Liver (tissue), 9 donors: ENCODE data around the gene XYLT2. TPM values are rescaled to one million over a fixed set of nuclear protein-coding genes. Genes with fewer than 3 reads are reported as not detected.

Experiments used
- DNase-seq: peaks from one replicate; pipeline ENCODE4 v3.0.0-alpha.2; 2017; ENCODE audit warnings: low spot score
- H3K27ac ChIP-seq, 2 donors: one replicate each; pipeline ENCODE4 v1.7.0; 2013; ENCODE audit warnings: inconsistent platforms in 2 of 2, low read length in 2 of 2, control low read depth in 1 of 2, low read depth in 1 of 2, mild to moderate bottlenecking in 1 of 2
- H3K27me3 ChIP-seq, 4 donors: one replicate each; pipeline versions ENCODE4 v1.6.1 to v1.7.0; 2013; ENCODE audit warnings: low read length in 3 of 4, inconsistent platforms in 1 of 4, mild to moderate bottlenecking in 1 of 4, moderate library complexity in 1 of 4; ENCODE audit not compliant: control insufficient read depth in 4 of 4, insufficient read depth in 4 of 4
- H3K36me3 ChIP-seq, 4 donors: one replicate each; pipeline versions ENCODE4 v1.6.1 to v1.7.0; 2013; ENCODE audit warnings: low read length in 3 of 4, mild to moderate bottlenecking in 3 of 4, low read depth in 1 of 4, moderate library complexity in 1 of 4; ENCODE audit not compliant: control insufficient read depth in 4 of 4, insufficient read depth in 3 of 4
- H3K4me1 ChIP-seq, 4 donors: one replicate each; pipeline versions ENCODE4 v1.6.1 to v1.7.0; 2013; ENCODE audit warnings: low read length in 3 of 4, mild to moderate bottlenecking in 3 of 4, moderate library complexity in 1 of 4; ENCODE audit not compliant: control insufficient read depth in 4 of 4, insufficient read depth in 4 of 4
- H3K4me3 ChIP-seq, 3 donors: one replicate each; pipeline versions ENCODE4 v1.6.1 to v1.7.0; 2013; ENCODE audit warnings: low read length in 3 of 3, control low read depth in 1 of 3, low read depth in 1 of 3, mild to moderate bottlenecking in 1 of 3
- H3K9ac ChIP-seq, 2 donors: one replicate each; pipeline ENCODE4 v1.7.0; 2013; ENCODE audit warnings: low read length in 2 of 2, mild to moderate bottlenecking in 2 of 2, moderate library complexity in 2 of 2, control low read depth in 1 of 2, low read depth in 1 of 2
- H3K9me3 ChIP-seq, 4 donors: one replicate each; pipeline versions ENCODE4 v1.6.1 to v1.7.0; 2013; ENCODE audit warnings: low read length in 3 of 4; ENCODE audit not compliant: control insufficient read depth in 4 of 4
- CTCF ChIP-seq: fragments of 150-350 bp; IDR thresholded peaks from 2 replicates; pipeline ENCODE4 v1.5.1; 2017; ENCODE audit warnings: improper control_type of control experiment, low read depth, low read length; ENCODE audit not compliant: missing input control
- FOXA2 ChIP-seq: IDR thresholded peaks from 2 replicates; pipeline ENCODE4 v1.6.1; 2016; ENCODE audit warnings: antibody characterized with exemption
- HNF4A ChIP-seq, 2 donors: conservative IDR thresholded peaks; 2 replicates each; pipeline ENCODE4 v1.6.1; 2016; ENCODE audit warnings: antibody characterized with exemption in 2 of 2, mild to moderate bottlenecking in 2 of 2
- HNF4G ChIP-seq: IDR thresholded peaks from 2 replicates; pipeline ENCODE4 v1.6.1; 2016; ENCODE audit warnings: antibody characterized with exemption
- JUND ChIP-seq, 2 donors: IDR thresholded peaks; 2 replicates each; pipeline ENCODE4 v1.6.1; 2016; ENCODE audit warnings: antibody characterized with exemption in 2 of 2
- MAX ChIP-seq: IDR thresholded peaks from 2 replicates; pipeline ENCODE4 v1.6.1; 2016; ENCODE audit warnings: antibody characterized with exemption
- NR2F2 ChIP-seq: IDR thresholded peaks from 2 replicates; pipeline ENCODE4 v1.6.1; 2016; ENCODE audit warnings: antibody characterized with exemption
- RAD21 ChIP-seq, 2 donors: IDR thresholded peaks; 2 replicates each; pipeline ENCODE4 v1.6.1; 2016; ENCODE audit warnings: antibody characterized with exemption in 2 of 2, mild to moderate bottlenecking in 2 of 2
- REST ChIP-seq: IDR thresholded peaks from 2 replicates; pipeline ENCODE4 v1.6.1; 2016; ENCODE audit warnings: antibody characterized with exemption, mild to moderate bottlenecking
- RXRA ChIP-seq, 2 donors: IDR thresholded peaks; 2 replicates each; pipeline ENCODE4 v1.6.1; 2017 to 2018; ENCODE audit warnings: antibody characterized with exemption in 2 of 2, mild to moderate bottlenecking in 1 of 2
- YY1 ChIP-seq: IDR thresholded peaks from 2 replicates; pipeline ENCODE4 v1.6.1; 2016; ENCODE audit warnings: antibody characterized with exemption, mild to moderate bottlenecking
- WGBS: extraction: QIAGEN DNeasy Blood & Tissue Kit; methylation state at CpG from one replicate; pipeline ENCODE4 v1.1.7; 2013; 5-methylcytosine and 5-hydroxymethylcytosine counted together
- polyA plus RNA-seq, 2 donors: library from polyadenylated mRNA; stranded (reverse) in 1 of 2; unstranded in 1 of 2; fragments of 200-250 nt in 1 of 2; fragments of >200 nt in 1 of 2; fragmentation: Nextera tagmentation in 1 of 2; extraction: Ambion mirVana in 1 of 2; gene quantifications; one replicate each; pipeline versions ENCODE4 v1.2.1 to v1.2.3, GENCODE V29; 2013 to 2015
- total RNA-seq, 2 donors: library from RNA; depleted of rRNA; stranded (reverse); fragments of >200 nt; gene quantifications; one replicate each; pipeline ENCODE4 v1.2.3, GENCODE V29; 2014
- donor health status: healthy.
- donor health status: healthy.
- donor health status: healthy.
- donor health status: healthy.
- donor health status: healthy.

XYLT2 gene
- total and polyA plus RNA-seq, 4 donors, result 5.3 to 11.3 (median 8.2) TPM

- TF ChIP-seq REST (no peak), JUND (IDR thresholded peaks at IDR 0.05) (no peak), FOXA2 (no peak), HNF4A (conservative IDR thresholded peaks at IDR 0.05) (no peak), RAD21 (IDR thresholded peaks at IDR 0.05) (no peak), NR2F2 (no peak)
These were observed 30.1 kb downstream of the XYLT2 start (continued) for GRCh38 chr17:50375858-50376538.

GRCh38 chr17:50379351-50380132 lies 33.6 kb downstream of the XYLT2 start:
- Histone ChIP-seq H3K9me3 (no peaks in the 10 kb centered on the region), H3K27me3 (no peaks in the 10 kb centered on the region), H3K36me3 (peaks cover 10 to 39% (median 30%) of the 10 kb centered on the region in 4 donors), H3K9ac (no peak overlapping the region), H3K4me1 (no peaks in the 10 kb centered on the region), H3K27ac (no peak overlapping the region), H3K4me3 (no peak overlapping the region)
- TF ChIP-seq FOXA2 (no peak), RXRA (IDR thresholded peaks at IDR 0.05) (no peak), HNF4G (no peak), CTCF (no peak), NR2F2 (no peak), YY1 (no peak), JUND (IDR thresholded peaks at IDR 0.05) (no peak), RAD21 (IDR thresholded peaks at IDR 0.05) (no peak), MAX (no peak)
- 93% methylated on average over 6 of the region's 6 CpGs for WGBS
- DNase-seq, result no peak
